Mesothelial cell of epicardium (in vitro differentiated cells): ENCODE results near the gene CCR5AS.

Experiments used
- DNase-seq, 2 experiments: peaks; one replicate each; pipeline ENCODE4 v3.0.0; 2021; ENCODE audit warnings: low spot score in 2 of 2; ENCODE audit not compliant: unreplicated experiment in 2 of 2
- H3K27ac Mint-ChIP-seq: 2 replicates; pipeline ENCODE4 v1.8.0; 2021; ENCODE audit warnings: mixed read lengths
- H3K27me3 Mint-ChIP-seq: 2 replicates; pipeline ENCODE4 v1.8.0; 2021; ENCODE audit warnings: low read depth, mixed read lengths
- H3K36me3 Mint-ChIP-seq: 2 replicates; pipeline ENCODE4 v1.8.0; 2021; ENCODE audit warnings: mixed read lengths
- H3K4me1 Mint-ChIP-seq: 2 replicates; pipeline ENCODE4 v1.8.0; 2021; ENCODE audit warnings: mixed read lengths
- H3K4me3 Mint-ChIP-seq: 2 replicates; pipeline ENCODE4 v1.8.0; 2021; ENCODE audit warnings: mild to moderate bottlenecking, moderate library complexity, mixed read lengths
- H3K9me3 Mint-ChIP-seq: 2 replicates; pipeline ENCODE4 v1.8.0; 2021; ENCODE audit warnings: mixed read lengths
- TF ChIP-seq, protein P1 (sequence below): fragments of 200-600 bp; sonication (generic); IDR thresholded peaks from one replicate; pipeline ENCODE4 v1.5.0; 2021; ENCODE audit warnings: antibody characterized with exemption; ENCODE audit not compliant: unreplicated experiment

The CCR5AS gene

DNA sequence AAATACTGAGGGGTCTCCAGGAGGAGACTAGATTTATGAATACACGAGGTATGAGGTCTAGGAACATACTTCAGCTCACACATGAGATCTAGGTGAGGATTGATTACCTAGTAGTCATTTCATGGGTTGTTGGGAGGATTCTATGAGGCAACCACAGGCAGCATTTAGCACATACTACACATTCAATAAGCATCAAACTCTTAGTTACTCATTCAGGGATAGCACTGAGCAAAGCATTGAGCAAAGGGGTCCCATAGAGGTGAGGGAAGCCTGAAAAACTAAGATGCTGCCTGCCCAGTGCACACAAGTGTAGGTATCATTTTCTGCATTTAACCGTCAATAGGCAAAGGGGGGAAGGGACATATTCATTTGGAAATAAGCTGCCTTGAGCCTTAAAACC, 31.6 kb downstream of the CCR5AS start:
- H3K36me3 Mint-ChIP-seq = no peaks in the 10 kb centered on the region
- DNase-seq = no peak

DNA sequence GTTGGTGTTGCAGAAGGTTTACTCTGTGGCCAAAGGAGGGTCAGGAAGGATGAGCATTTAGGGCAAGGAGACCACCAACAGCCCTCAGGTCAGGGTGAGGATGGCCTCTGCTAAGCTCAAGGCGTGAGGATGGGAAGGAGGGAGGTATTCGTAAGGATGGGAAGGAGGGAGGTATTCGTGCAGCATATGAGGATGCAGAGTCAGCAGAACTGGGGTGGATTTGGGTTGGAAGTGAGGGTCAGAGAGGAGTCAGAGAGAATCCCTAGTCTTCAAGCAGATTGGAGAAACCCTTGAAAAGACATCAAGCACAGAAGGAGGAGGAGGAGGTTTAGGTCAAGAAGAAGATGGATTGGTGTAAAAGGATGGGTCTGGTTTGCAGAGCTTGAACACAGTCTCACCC, 32.1 kb downstream of the CCR5AS start:
- H3K4me3 Mint-ChIP-seq = no peak overlapping the region
- no peak overlapping the region for H3K27ac Mint-ChIP-seq
- peaks cover 7% of the 10 kb centered on the region for H3K4me1 Mint-ChIP-seq
- no peak for DNase-seq
- H3K27me3 Mint-ChIP-seq = peaks cover 52% of the 10 kb centered on the region
- no peaks in the 10 kb centered on the region for H3K9me3 Mint-ChIP-seq
- TF ChIP-seq, protein P1, sequence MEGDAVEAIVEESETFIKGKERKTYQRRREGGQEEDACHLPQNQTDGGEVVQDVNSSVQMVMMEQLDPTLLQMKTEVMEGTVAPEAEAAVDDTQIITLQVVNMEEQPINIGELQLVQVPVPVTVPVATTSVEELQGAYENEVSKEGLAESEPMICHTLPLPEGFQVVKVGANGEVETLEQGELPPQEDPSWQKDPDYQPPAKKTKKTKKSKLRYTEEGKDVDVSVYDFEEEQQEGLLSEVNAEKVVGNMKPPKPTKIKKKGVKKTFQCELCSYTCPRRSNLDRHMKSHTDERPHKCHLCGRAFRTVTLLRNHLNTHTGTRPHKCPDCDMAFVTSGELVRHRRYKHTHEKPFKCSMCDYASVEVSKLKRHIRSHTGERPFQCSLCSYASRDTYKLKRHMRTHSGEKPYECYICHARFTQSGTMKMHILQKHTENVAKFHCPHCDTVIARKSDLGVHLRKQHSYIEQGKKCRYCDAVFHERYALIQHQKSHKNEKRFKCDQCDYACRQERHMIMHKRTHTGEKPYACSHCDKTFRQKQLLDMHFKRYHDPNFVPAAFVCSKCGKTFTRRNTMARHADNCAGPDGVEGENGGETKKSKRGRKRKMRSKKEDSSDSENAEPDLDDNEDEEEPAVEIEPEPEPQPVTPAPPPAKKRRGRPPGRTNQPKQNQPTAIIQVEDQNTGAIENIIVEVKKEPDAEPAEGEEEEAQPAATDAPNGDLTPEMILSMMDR = no peak
- H3K36me3 Mint-ChIP-seq = no peaks in the 10 kb centered on the region

More for the DNA sequence above, 31.6 kb downstream of the CCR5AS start:
- Mint-ChIP-seq H3K27me3 (peaks cover 54% of the 10 kb centered on the region), H3K9me3 (no peaks in the 10 kb centered on the region), H3K27ac (no peak overlapping the region), H3K4me1 (peaks cover 4% of the 10 kb centered on the region), H3K4me3 (no peak overlapping the region)
- TF ChIP-seq, protein P1 = no peak

DNA sequence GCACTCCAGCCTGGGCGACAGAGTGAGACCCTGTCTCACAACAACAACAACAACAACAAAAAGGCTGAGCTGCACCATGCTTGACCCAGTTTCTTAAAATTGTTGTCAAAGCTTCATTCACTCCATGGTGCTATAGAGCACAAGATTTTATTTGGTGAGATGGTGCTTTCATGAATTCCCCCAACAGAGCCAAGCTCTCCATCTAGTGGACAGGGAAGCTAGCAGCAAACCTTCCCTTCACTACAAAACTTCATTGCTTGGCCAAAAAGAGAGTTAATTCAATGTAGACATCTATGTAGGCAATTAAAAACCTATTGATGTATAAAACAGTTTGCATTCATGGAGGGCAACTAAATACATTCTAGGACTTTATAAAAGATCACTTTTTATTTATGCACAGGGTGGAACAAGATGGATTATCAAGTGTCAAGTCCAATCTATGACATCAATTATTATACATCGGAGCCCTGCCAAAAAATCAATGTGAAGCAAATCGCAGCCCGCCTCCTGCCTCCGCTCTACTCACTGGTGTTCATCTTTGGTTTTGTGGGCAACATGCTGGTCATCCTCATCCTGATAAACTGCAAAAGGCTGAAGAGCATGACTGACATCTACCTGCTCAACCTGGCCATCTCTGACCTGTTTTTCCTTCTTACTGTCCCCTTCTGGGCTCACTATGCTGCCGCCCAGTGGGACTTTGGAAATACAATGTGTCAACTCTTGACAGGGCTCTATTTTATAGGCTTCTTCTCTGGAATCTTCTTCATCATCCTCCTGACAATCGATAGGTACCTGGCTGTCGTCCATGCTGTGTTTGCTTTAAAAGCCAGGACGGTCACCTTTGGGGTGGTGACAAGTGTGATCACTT, 34.1 kb downstream of the CCR5AS start:
- no peak overlapping the region for H3K4me3 Mint-ChIP-seq
- peaks cover 61% of the 10 kb centered on the region for H3K27me3 Mint-ChIP-seq
- H3K4me1 Mint-ChIP-seq = peaks cover 7% of the 10 kb centered on the region
- DNase-seq = no peak
- TF ChIP-seq, protein P1 = no peak
- H3K27ac Mint-ChIP-seq = no peak overlapping the region
- H3K9me3 Mint-ChIP-seq = no peaks in the 10 kb centered on the region
- no peaks in the 10 kb centered on the region for H3K36me3 Mint-ChIP-seq

DNA sequence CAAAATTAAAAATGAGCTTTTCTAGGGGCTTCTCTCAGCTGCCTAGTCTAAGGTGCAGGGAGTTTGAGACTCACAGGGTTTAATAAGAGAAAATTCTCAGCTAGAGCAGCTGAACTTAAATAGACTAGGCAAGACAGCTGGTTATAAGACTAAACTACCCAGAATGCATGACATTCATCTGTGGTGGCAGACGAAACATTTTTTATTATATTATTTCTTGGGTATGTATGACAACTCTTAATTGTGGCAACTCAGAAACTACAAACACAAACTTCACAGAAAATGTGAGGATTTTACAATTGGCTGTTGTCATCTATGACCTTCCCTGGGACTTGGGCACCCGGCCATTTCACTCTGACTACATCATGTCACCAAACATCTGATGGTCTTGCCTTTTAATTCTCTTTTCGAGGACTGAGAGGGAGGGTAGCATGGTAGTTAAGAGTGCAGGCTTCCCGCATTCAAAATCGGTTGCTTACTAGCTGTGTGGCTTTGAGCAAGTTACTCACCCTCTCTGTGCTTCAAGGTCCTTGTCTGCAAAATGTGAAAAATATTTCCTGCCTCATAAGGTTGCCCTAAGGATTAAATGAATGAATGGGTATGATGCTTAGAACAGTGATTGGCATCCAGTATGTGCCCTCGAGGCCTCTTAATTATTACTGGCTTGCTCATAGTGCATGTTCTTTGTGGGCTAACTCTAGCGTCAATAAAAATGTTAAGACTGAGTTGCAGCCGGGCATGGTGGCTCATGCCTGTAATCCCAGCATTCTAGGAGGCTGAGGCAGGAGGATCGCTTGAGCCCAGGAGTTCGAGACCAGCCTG, 35.1 kb downstream of the CCR5AS start:
- no peak for DNase-seq
- Mint-ChIP-seq H3K4me3 (no peak overlapping the region), H3K36me3 (no peaks in the 10 kb centered on the region), H3K27me3 (peaks cover 56% of the 10 kb centered on the region), H3K27ac (no peak overlapping the region), H3K4me1 (peaks cover 7% of the 10 kb centered on the region), H3K9me3 (no peaks in the 10 kb centered on the region)
- TF ChIP-seq, protein P1 = no peak

DNA sequence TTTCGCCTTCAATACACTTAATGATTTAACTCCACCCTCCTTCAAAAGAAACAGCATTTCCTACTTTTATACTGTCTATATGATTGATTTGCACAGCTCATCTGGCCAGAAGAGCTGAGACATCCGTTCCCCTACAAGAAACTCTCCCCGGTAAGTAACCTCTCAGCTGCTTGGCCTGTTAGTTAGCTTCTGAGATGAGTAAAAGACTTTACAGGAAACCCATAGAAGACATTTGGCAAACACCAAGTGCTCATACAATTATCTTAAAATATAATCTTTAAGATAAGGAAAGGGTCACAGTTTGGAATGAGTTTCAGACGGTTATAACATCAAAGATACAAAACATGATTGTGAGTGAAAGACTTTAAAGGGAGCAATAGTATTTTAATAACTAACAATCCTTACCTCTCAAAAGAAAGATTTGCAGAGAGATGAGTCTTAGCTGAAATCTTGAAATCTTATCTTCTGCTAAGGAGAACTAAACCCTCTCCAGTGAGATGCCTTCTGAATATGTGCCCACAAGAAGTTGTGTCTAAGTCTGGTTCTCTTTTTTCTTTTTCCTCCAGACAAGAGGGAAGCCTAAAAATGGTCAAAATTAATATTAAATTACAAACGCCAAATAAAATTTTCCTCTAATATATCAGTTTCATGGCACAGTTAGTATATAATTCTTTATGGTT, 35.9 kb downstream of the CCR5AS start, which contains the start of gene CCR5:
Gene CCR5, plus strand, starts transcription at position 108 of the 680 bp plus-strand sequence. CDS start 1,957 bp downstream, outside the sequence.
- no peaks in the 10 kb centered on the region for H3K9me3 Mint-ChIP-seq
- no peak within 1 kb of the TSS for H3K4me3 Mint-ChIP-seq
- no peaks in the 10 kb centered on the region for H3K36me3 Mint-ChIP-seq
- H3K27me3 Mint-ChIP-seq = peaks cover 58% of the 10 kb centered on the region
- DNase-seq = no peak
- H3K27ac Mint-ChIP-seq = no peak within 1 kb of the TSS
- TF ChIP-seq, protein P1 = no peak
- peaks cover 7% of the 10 kb centered on the region for H3K4me1 Mint-ChIP-seq
